ENCODE results near the gene MRC2. TPM values are rescaled to one million over a fixed set of nuclear protein-coding genes. Genes with fewer than 3 reads are reported as not detected.

MRC2 gene
- total RNA-seq, 4 donors from 2014 or later, result 18.8 to 53.0 (median 20.6) TPM

- H3K4me3 ChIP-seq (ENCODE audit: low read depth, poor library complexity, severe bottlenecking), result no peak overlapping the region
- TF ChIP-seq POLR2A (IDR thresholded peaks at IDR 0.05) (no peak), CTCF (IDR thresholded peaks at IDR 0.05) (no peak)
- intact Hi-C loops (cut with DNase I; ENCODE audit: low total_unique reads), result no loop called here
- 44 to 49% methylated on average over 18 to 19 of the region's 19 CpGs for WGBS, 2 donors
- DNase-seq (ENCODE audit: low spot score in 2 of 2), result no peak
These were observed 26.6 kb downstream of the MRC2 start for GRCh38 chr17:62653826-62654761.

- no peak overlapping the region for H3K4me3 ChIP-seq (ENCODE audit: low read depth, poor library complexity, severe bottlenecking)
- intact Hi-C loops (cut with DNase I; ENCODE audit: low total_unique reads), result no loop called here
- DNase-seq (ENCODE audit: low spot score in 2 of 2), result no peak
- WGBS, 2 donors, result 82 to 88% methylated on average over 6 of the region's 6 CpGs
- TF ChIP-seq POLR2A (IDR thresholded peaks at IDR 0.05), result no peak
- TF ChIP-seq CTCF (IDR thresholded peaks at IDR 0.05), result no peak
These were observed 28.2 kb downstream of the MRC2 start for GRCh38 chr17:62655656-62656055.

- no peak overlapping the region for H3K4me3 ChIP-seq (ENCODE audit: low read depth, poor library complexity, severe bottlenecking)
- intact Hi-C loops (cut with DNase I; ENCODE audit: low total_unique reads), result no loop called here
- TF ChIP-seq CTCF (IDR thresholded peaks at IDR 0.05), result no peak
- no peak for TF ChIP-seq POLR2A (IDR thresholded peaks at IDR 0.05)
- 57 to 78% methylated on average over 1 of the region's 1 CpG for WGBS, 2 donors
- DNase-seq (ENCODE audit: low spot score in 2 of 2), result no peak
These were observed 29.0 kb downstream of the MRC2 start for GRCh38 chr17:62656446-62656845.

- no peak for TF ChIP-seq CTCF (IDR thresholded peaks at IDR 0.05)
- no peak for DNase-seq (ENCODE audit: low spot score in 2 of 2)
- no peak overlapping the region for H3K4me3 ChIP-seq (ENCODE audit: low read depth, poor library complexity, severe bottlenecking)
- intact Hi-C loops (cut with DNase I; ENCODE audit: low total_unique reads), result no loop called here
- WGBS, 2 donors, result 93 to 95% methylated on average over 3 of the region's 3 CpGs
These were observed 29.7 kb downstream of the MRC2 start for GRCh38 chr17:62657145-62657665.

GRCh38 chr17:62657690-62658089 lies 30.2 kb downstream of the MRC2 start:
- 75 to 81% methylated on average over 9 of the region's 9 CpGs for WGBS, 2 donors
- H3K4me3 ChIP-seq (ENCODE audit: low read depth, poor library complexity, severe bottlenecking), result no peak overlapping the region
- intact Hi-C loops (cut with DNase I; ENCODE audit: low total_unique reads), result no loop called here
- no peak for DNase-seq (ENCODE audit: low spot score in 2 of 2)
- no peak for TF ChIP-seq CTCF (IDR thresholded peaks at IDR 0.05)
- no peak for TF ChIP-seq POLR2A (IDR thresholded peaks at IDR 0.05)
